HEK293 (cell line): Measurements from ENCODE around the gene PALMD.

Experiments
- CTCF ChIA-PET: fragments of 350-600 bp; formaldehyde crosslinking; extraction: SDS; loops from one replicate; lab custom pipeline; 2021; ENCODE audit warnings: antibody characterized with exemption; lab: Yijun Ruan, JAX
- POLR2A ChIA-PET: fragments of 300-600 bp; formaldehyde crosslinking; extraction: SDS; loops from one replicate; lab custom pipeline; 2020; ENCODE audit warnings: antibody characterized with exemption, inconsistent platforms; lab: Yijun Ruan, JAX
- H3K27ac ChIP-seq: fragments of 200-500 bp; sonication (Bioruptor generic); 2 replicates; pipeline ENCODE4 v1.5.1; 2014; ENCODE audit warnings: low read depth, low read length, control low read depth, inconsistent platforms; ENCODE audit errors: extremely low read depth
- H3K36me3 ChIP-seq, 2 experiments: fragments of 200-500 bp in 1 of 2; sonication (Bioruptor generic) in 1 of 2; 1 replicate in 1 of 2; 2 replicates in 1 of 2; pipeline ENCODE4 v1.5.1; 2014 to 2017; ENCODE audit warnings: inconsistent platforms in 2 of 2, low read length in 2 of 2; ENCODE audit not compliant: control insufficient read depth in 2 of 2, insufficient read depth in 1 of 2
- H3K4me1 ChIP-seq: fragments of 200-500 bp; sonication (Bioruptor generic); 2 replicates; pipeline ENCODE4 v1.5.1; 2014; ENCODE audit warnings: mild to moderate bottlenecking, low read length, inconsistent platforms; ENCODE audit not compliant: control insufficient read depth, insufficient read depth
- H3K4me3 ChIP-seq: 2 replicates; pipeline ENCODE4 v1.5.1; 2011; ENCODE audit warnings: low read depth, mild to moderate bottlenecking, control low read depth, low read length, moderate library complexity
- H3K9me3 ChIP-seq: fragments of 200-500 bp; sonication (Bioruptor generic); 2 replicates; pipeline ENCODE4 v1.5.1; 2014; ENCODE audit warnings: low read depth, low read length, inconsistent platforms; ENCODE audit not compliant: control insufficient read depth, insufficient read depth
- HOXC10 ChIP-seq: sonication (generic); formaldehyde crosslinking; IDR thresholded peaks from 2 replicates; pipeline ENCODE4 v1.8.1; 2023; ENCODE audit warnings: mild to moderate bottlenecking, missing genetic modification reagents
- KLF8 ChIP-seq: fragments of 450-650 bp; formaldehyde crosslinking; IDR thresholded peaks from 2 replicates; pipeline ENCODE4 v1.5.1; 2016; ENCODE audit warnings: missing biosample characterization, missing genetic modification characterization
- TRIM28 ChIP-seq: IDR thresholded peaks from 2 replicates; pipeline ENCODE4 v1.6.1; 2011; ENCODE audit warnings: low read length, control low read depth, borderline replicate concordance
- ZBTB1 ChIP-seq: fragments of 450-650 bp; formaldehyde crosslinking; IDR thresholded peaks from 2 replicates; pipeline ENCODE4 v1.5.1; 2016; ENCODE audit warnings: missing biosample characterization, missing genetic modification characterization
- ZBTB17 ChIP-seq: fragments of 450-650 bp; formaldehyde crosslinking; IDR thresholded peaks from 2 replicates; pipeline ENCODE4 v1.5.1; 2016; ENCODE audit warnings: missing biosample characterization, missing genetic modification characterization
- ZEB2 ChIP-seq: fragments of 450-650 bp; formaldehyde crosslinking; IDR thresholded peaks from 2 replicates; pipeline ENCODE4 v1.5.1; 2016; ENCODE audit warnings: missing biosample characterization, missing genetic modification characterization
- ZNF175 ChIP-seq: fragments of 450-650 bp; formaldehyde crosslinking; IDR thresholded peaks from 2 replicates; pipeline ENCODE4 v1.5.1; 2016; ENCODE audit warnings: missing biosample characterization, missing genetic modification characterization
- ZNF202 ChIP-seq: fragments of 450-650 bp; formaldehyde crosslinking; IDR thresholded peaks from 2 replicates; pipeline ENCODE4 v1.5.1; 2016; ENCODE audit warnings: missing biosample characterization, missing genetic modification characterization, borderline replicate concordance
- ZNF24 ChIP-seq: fragments of 450-650 bp; formaldehyde crosslinking; IDR thresholded peaks from 2 replicates; pipeline ENCODE4 v1.5.1; 2016; ENCODE audit warnings: missing biosample characterization, missing genetic modification characterization
- ZNF280C ChIP-seq: fragments of 450-650 bp; formaldehyde crosslinking; IDR thresholded peaks from 2 replicates; pipeline ENCODE4 v1.5.1; 2016; ENCODE audit warnings: missing biosample characterization, missing genetic modification characterization
- ZNF335 ChIP-seq: fragments of 450-650 bp; formaldehyde crosslinking; conservative IDR thresholded peaks from 2 replicates; pipeline ENCODE4 v1.5.1; 2016; ENCODE audit warnings: missing biosample characterization, missing genetic modification characterization
- ZNF48 ChIP-seq: fragments of 450-650 bp; formaldehyde crosslinking; IDR thresholded peaks from 2 replicates; pipeline ENCODE4 v1.5.1; 2016; ENCODE audit warnings: missing biosample characterization, missing genetic modification characterization
- ZNF558 ChIP-seq: fragments of 450-650 bp; formaldehyde crosslinking; IDR thresholded peaks from 2 replicates; pipeline ENCODE4 v1.5.1; 2016; ENCODE audit warnings: missing biosample characterization, missing genetic modification characterization
- ZNF600 ChIP-seq: fragments of 450-650 bp; formaldehyde crosslinking; IDR thresholded peaks from 2 replicates; pipeline ENCODE4 v1.5.1; 2016; ENCODE audit warnings: missing biosample characterization, missing genetic modification characterization
- ZNF624 ChIP-seq: fragments of 450-650 bp; formaldehyde crosslinking; IDR thresholded peaks from 2 replicates; pipeline ENCODE4 v1.5.1; 2017; ENCODE audit warnings: missing biosample characterization, missing genetic modification characterization
- ZNF629 ChIP-seq: fragments of 450-650 bp; formaldehyde crosslinking; IDR thresholded peaks from 2 replicates; pipeline ENCODE4 v1.5.1; 2017; ENCODE audit warnings: missing biosample characterization, missing genetic modification characterization
- ZNF677 ChIP-seq: fragments of 450-650 bp; IDR thresholded peaks from 2 replicates; pipeline ENCODE4 v1.5.0; 2018; ENCODE audit warnings: missing biosample characterization, mild to moderate bottlenecking, missing genetic modification characterization, moderate library complexity
- ZSCAN30 ChIP-seq: fragments of 450-650 bp; IDR thresholded peaks from 2 replicates; pipeline ENCODE4 v1.5.1; 2018; ENCODE audit warnings: missing biosample characterization, mild to moderate bottlenecking, missing genetic modification characterization, moderate library complexity
- TF ChIP-seq, protein P1 (sequence below): fragments of 450-650 bp; formaldehyde crosslinking; IDR thresholded peaks from 2 replicates; pipeline ENCODE4 v1.5.1; 2016; ENCODE audit warnings: missing biosample characterization, missing genetic modification characterization
- TF ChIP-seq, protein P2 (sequence below): fragments of 450-650 bp; formaldehyde crosslinking; IDR thresholded peaks from 2 replicates; pipeline ENCODE4; 2016; ENCODE audit warnings: missing biosample characterization, missing genetic modification characterization
- TF ChIP-seq, protein P3 (sequence below): fragments of 450-650 bp; formaldehyde crosslinking; IDR thresholded peaks from 2 replicates; pipeline ENCODE4 v1.5.1; 2016; ENCODE audit warnings: missing biosample characterization, missing genetic modification characterization

PALMD gene, protein sequence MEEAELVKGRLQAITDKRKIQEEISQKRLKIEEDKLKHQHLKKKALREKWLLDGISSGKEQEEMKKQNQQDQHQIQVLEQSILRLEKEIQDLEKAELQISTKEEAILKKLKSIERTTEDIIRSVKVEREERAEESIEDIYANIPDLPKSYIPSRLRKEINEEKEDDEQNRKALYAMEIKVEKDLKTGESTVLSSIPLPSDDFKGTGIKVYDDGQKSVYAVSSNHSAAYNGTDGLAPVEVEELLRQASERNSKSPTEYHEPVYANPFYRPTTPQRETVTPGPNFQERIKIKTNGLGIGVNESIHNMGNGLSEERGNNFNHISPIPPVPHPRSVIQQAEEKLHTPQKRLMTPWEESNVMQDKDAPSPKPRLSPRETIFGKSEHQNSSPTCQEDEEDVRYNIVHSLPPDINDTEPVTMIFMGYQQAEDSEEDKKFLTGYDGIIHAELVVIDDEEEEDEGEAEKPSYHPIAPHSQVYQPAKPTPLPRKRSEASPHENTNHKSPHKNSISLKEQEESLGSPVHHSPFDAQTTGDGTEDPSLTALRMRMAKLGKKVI

GRCh38 chr1:99645699-99646531, at the start of gene PALMD:
TSS of gene PALMD (plus strand) at chr1:99646113. CDS start at chr1:99646318, 205 bp downstream.
- POLR2A ChIA-PET = no interaction called here
- Histone ChIP-seq H3K36me3 (no peaks in the 10 kb centered on the region), H3K27ac (no peak within 1 kb of the TSS; the same call in 1 of the 2 replicates), H3K9me3 (no peaks in the 10 kb centered on the region), H3K4me3 (no peak within 1 kb of the TSS), H3K4me1 (peaks cover 2% of the 10 kb centered on the region; the same call in 1 of the 2 replicates)
- TF ChIP-seq ZNF600 (0 out of 2 replicates have a peak, but pooled peaks have one; percentile 29), TRIM28 (peak; percentile 49; the same call in 1 of the 2 replicates), ZNF629 (tag by site-specific recombination) (no peak), ZNF335 (tag by site-specific recombination) (peak; percentile 55), ZBTB17 (tag by site-specific recombination) (peak; percentile 49; the same call in 1 of the 2 replicates)
- TF ChIP-seq, protein P1, sequence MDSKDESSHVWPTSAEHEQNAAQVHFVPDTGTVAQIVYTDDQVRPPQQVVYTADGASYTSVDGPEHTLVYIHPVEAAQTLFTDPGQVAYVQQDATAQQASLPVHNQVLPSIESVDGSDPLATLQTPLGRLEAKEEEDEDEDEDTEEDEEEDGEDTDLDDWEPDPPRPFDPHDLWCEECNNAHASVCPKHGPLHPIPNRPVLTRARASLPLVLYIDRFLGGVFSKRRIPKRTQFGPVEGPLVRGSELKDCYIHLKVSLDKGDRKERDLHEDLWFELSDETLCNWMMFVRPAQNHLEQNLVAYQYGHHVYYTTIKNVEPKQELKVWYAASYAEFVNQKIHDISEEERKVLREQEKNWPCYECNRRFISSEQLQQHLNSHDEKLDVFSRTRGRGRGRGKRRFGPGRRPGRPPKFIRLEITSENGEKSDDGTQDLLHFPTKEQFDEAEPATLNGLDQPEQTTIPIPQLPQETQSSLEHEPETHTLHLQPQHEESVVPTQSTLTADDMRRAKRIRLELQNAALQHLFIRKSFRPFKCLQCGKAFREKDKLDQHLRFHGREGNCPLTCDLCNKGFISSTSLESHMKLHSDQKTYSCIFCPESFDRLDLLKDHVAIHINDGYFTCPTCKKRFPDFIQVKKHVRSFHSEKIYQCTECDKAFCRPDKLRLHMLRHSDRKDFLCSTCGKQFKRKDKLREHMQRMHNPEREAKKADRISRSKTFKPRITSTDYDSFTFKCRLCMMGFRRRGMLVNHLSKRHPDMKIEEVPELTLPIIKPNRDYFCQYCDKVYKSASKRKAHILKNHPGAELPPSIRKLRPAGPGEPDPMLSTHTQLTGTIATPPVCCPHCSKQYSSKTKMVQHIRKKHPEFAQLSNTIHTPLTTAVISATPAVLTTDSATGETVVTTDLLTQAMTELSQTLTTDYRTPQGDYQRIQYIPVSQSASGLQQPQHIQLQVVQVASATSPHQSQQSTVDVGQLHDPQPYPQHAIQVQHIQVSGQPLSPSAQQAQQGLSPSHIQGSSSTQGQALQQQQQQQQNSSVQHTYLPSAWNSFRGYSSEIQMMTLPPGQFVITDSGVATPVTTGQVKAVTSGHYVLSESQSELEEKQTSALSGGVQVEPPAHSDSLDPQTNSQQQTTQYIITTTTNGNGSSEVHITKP = peak; percentile 78
- TF ChIP-seq, protein P2, sequence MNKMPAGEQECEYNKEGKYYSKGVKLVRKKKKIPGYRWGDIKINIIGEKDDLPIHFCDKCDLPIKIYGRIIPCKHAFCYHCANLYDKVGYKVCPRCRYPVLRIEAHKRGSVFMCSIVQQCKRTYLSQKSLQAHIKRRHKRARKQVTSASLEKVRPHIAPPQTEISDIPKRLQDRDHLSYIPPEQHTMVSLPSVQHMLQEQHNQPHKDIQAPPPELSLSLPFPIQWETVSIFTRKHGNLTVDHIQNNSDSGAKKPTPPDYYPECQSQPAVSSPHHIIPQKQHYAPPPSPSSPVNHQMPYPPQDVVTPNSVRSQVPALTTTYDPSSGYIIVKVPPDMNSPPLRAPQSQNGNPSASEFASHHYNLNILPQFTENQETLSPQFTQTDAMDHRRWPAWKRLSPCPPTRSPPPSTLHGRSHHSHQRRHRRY (tag by site-specific recombination) = no peak
- CTCF ChIA-PET = interaction anchor here (0.6 to 2.9 kb wide), 5 partner anchors 39 to 585 kb away, joined by 3 to 11 read pairs (median 4); no protein-coding TSS in a partner anchor

DNA sequence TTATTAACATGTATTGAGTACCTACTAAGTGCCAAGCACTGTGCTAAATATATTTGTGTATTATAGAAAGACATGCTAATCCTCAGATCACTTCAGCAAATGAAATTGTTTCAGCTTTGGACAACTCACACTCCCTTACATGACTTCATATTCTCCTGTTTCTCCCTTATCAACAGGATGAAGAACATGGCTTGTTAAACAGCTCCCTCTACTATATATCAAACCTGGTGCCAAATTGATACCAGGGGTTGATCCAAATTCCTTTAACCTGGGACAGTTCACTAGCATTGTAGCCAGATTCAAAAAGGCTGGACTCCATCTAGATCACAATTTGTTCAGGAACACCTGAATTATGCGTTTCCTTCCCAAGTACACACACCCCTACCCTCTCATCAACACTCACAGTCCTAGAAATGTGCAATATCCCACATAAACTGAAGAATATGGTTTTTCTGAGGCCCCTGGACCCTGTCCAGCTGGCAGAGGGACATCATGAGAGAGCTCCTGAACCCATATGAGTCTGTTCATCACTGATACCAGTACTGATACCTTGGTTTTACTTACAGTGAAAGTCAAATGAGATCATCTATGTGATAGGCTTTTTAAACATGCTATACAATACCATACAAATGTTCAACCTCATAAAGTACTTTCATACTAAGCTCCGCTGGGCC, 47.0 kb upstream of the PALMD start:
- Histone ChIP-seq H3K4me3 (no peak overlapping the region), H3K36me3 (no peaks in the 10 kb centered on the region), H3K9me3 (no peaks in the 10 kb centered on the region), H3K4me1 (no peaks in the 10 kb centered on the region), H3K27ac (no peak overlapping the region)
- ChIA-PET POLR2A (no interaction called here), CTCF (interaction anchor here (1.0 kb wide), 1 partner anchor 86 kb away, joined by 4 read pairs; no protein-coding TSS in a partner anchor)
- TF ChIP-seq ZNF24 (no peak), HOXC10 (no peak), ZNF280C (tag by site-specific recombination) (no peak), ZNF48 (no peak), ZNF558 (tag by site-specific recombination) (no peak), ZNF175 (tag by site-specific recombination) (no peak), ZBTB1 (tag by site-specific recombination) (no peak), ZEB2 (no peak), ZSCAN30 (tag by site-specific recombination) (no peak), ZNF202 (tag by site-specific recombination) (no peak), KLF8 (tag by site-specific recombination) (no peak), ZNF624 (tag by site-specific recombination) (no peak), ZNF677 (no peak)
- TF ChIP-seq, protein P3, sequence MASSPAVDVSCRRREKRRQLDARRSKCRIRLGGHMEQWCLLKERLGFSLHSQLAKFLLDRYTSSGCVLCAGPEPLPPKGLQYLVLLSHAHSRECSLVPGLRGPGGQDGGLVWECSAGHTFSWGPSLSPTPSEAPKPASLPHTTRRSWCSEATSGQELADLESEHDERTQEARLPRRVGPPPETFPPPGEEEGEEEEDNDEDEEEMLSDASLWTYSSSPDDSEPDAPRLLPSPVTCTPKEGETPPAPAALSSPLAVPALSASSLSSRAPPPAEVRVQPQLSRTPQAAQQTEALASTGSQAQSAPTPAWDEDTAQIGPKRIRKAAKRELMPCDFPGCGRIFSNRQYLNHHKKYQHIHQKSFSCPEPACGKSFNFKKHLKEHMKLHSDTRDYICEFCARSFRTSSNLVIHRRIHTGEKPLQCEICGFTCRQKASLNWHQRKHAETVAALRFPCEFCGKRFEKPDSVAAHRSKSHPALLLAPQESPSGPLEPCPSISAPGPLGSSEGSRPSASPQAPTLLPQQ (tag by site-specific recombination) = no peak
